Right lobe of liver (tissue), 6 donors: ENCODE measurements around the gene TTLL5. TPM values are rescaled to one million over a fixed set of nuclear protein-coding genes. Genes with fewer than 3 reads are reported as not detected.
A peak's percentile ranks its signal among the peaks of the same experiment; 100 is the strongest.

Source experiments
- ATAC-seq, 4 donors: fragments of 200-7000 bp; cut with Tn5 transposase; one replicate each; pipeline ENCODE4 v1.9.1; 2020; ENCODE audit warnings: mild to moderate bottlenecking in 4 of 4, moderate library complexity in 4 of 4
- DNase-seq, 3 donors: peaks; one replicate each; pipeline ENCODE4 v3.0.0-alpha.2; 2020
- H3K27ac ChIP-seq, 3 donors: fragments of 200-600 bp; one replicate each; pipeline ENCODE4 v1.8.0; 2022
- H3K27me3 ChIP-seq, 2 donors: fragments of 200-600 bp; one replicate each; pipeline ENCODE4 v1.8.0; 2022
- H3K36me3 ChIP-seq, 4 donors: fragments of 200-600 bp; sonication (generic) in 1 of 4; one replicate each; pipeline versions ENCODE4 v1.5.1 to v1.8.0; 2017 to 2022; ENCODE audit warnings: control low read depth in 1 of 4
- H3K4me1 ChIP-seq, 4 donors: fragments of 200-600 bp; sonication (generic) in 1 of 4; one replicate each; pipeline versions ENCODE4 v1.5.1 to v1.8.0; 2017 to 2022; ENCODE audit warnings: control low read depth in 1 of 4
- H3K4me3 ChIP-seq, 3 donors: fragments of 200-600 bp; one replicate each; pipeline ENCODE4 v1.8.0; 2022
- H3K9me3 ChIP-seq, 4 donors: fragments of 200-600 bp; sonication (generic) in 1 of 4; one replicate each; pipeline versions ENCODE4 v1.5.1 to v1.8.0; 2017 to 2022; ENCODE audit warnings: control low read depth in 1 of 4
- CTCF ChIP-seq, 4 donors: fragments of 200-600 bp in 3 of 4; fragments of 450-650 bp in 1 of 4; IDR thresholded peaks; one replicate each; pipeline versions ENCODE4 v1.5.1 to v1.8.0; 2016 to 2022; ENCODE audit warnings: antibody characterized with exemption in 4 of 4, mild to moderate bottlenecking in 2 of 4
- POLR2A ChIP-seq: fragments of 450-650 bp; IDR thresholded peaks from one replicate; pipeline ENCODE4 v1.6.1; 2017; ENCODE audit warnings: antibody characterized with exemption, mild to moderate bottlenecking
- WGBS: methylation state at CpG from one replicate; pipeline ENCODE4 v1.1.6; 2018; ENCODE audit warnings: low coverage, low lambda C conversion rate; ENCODE audit not compliant: insufficient coverage; ENCODE audit errors: missing lambda C conversion rate; 5-methylcytosine and 5-hydroxymethylcytosine counted together
- intact Hi-C, 2 donors: fragments of 100-400 bp; cut with DNase I; formaldehyde crosslinking; loops; one replicate each; pipeline versions ENCODE4 v1.11.2 to v1.14.1; 2022
- total RNA-seq, 6 experiments: library from RNA; depleted of rRNA in 2 of 6; stranded (reverse); fragments of >200 nt in 2 of 6; fragmentation: NEBNext Ultra II Directional in 3 of 6; extraction: Animal tissue kit (Norgen Biotek cat#: 25700) in 3 of 6; gene quantifications; one replicate each; pipeline versions ENCODE4 v1.1.0 to v1.2.4, GENCODE V29; 2016 to 2023
- donor health status: DM: no; HTN: yes; CAD: no.
- donor health status: DM: no; HTN: no; CAD: no.
- donor health status: DM: no; HTN: no; CAD: no.
- donor health status: DM: no; HTN: yes; CAD: no.
- donor health status: DM: no; HTN: yes; CAD: no.

TTLL5 gene
- total RNA-seq, 6 experiments from 2014 or later, result 7.4 to 13.8 (median 11.9) TPM

DNA sequence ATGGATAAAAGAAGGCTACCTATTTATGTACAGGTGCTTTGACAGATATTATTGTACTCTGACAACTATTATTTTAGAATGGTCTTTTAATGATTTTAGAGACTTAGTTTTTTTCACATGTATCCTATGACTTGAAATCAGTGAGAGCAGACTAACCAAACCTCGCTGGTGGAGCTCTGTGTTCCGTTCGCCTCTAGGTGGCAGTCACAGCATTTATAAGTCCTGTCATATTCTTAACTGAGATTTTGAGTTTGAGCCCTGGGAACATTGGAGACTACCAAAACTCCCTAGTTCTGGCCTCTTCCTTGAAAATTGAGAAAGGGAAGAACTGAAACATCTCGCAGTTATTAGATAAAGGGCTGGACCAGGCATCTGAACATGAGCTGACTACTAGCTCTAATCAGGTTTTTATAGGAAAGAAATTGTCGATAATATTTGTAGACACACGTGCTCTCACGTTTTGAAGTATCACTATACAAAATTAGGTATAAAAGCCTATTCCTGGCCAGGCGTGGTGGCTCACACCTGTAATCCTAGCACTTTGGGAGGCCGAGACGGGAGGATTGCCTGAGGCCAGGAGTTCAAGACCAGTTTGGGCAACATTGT, 48.3 kb downstream of the TTLL5 start:
- peak; percentile 66 to 85 (median 81) for ATAC-seq
- no peaks in the 10 kb centered on the region for H3K27me3 ChIP-seq
- H3K36me3 ChIP-seq, result no peaks in the 10 kb centered on the region
- 47% methylated on average over 10 of the region's 10 CpGs for WGBS
- peaks cover 0 to 17% (median 3%) of the 10 kb centered on the region in 4 donors for H3K4me1 ChIP-seq
- no peak overlapping the region for H3K27ac ChIP-seq
- H3K9me3 ChIP-seq, result no peaks in the 10 kb centered on the region
- TF ChIP-seq POLR2A (no peak), CTCF (IDR thresholded peaks at IDR 0.05) (peak; percentile 73 to 85 (median 78))
- H3K4me3 ChIP-seq, result no peak overlapping the region
- intact Hi-C loops, result loop anchor here in 1 of 2 donors (10.0 kb wide), 1 partner anchor 265 kb away; no protein-coding TSS in a partner anchor
- peak; percentile 60 to 75 (median 66) for DNase-seq

- intact Hi-C loops, result loop anchor here in 1 of 2 donors (5.0 kb wide), 1 partner anchor 271 kb away; the partner anchor contains the start of gene TGFB3
Observed at GRCh38 chr14:75711105-75711795, 50.2 kb downstream of the TTLL5 start.

GRCh38 chr14:75711796-75712211, 50.8 kb downstream of the TTLL5 start:
- H3K4me3 ChIP-seq, result no peak overlapping the region
- H3K27me3 ChIP-seq, result no peaks in the 10 kb centered on the region
- 12% methylated on average over 4 of the region's 4 CpGs for WGBS
- DNase-seq (peak; percentile 69 to 77 (median 71)), ATAC-seq (peak; percentile 81 to 91 (median 86))
- TF ChIP-seq CTCF (IDR thresholded peaks at IDR 0.05), result no peak
- no peak for TF ChIP-seq POLR2A
- H3K9me3 ChIP-seq, result no peaks in the 10 kb centered on the region
- H3K27ac ChIP-seq, result peak overlapping the region; percentile 36 to 59 (median 39)
- peaks cover 0 to 17% (median 3%) of the 10 kb centered on the region in 4 donors for H3K4me1 ChIP-seq
- intact Hi-C loops, result loop anchor here in 1 of 2 donors (5.0 kb wide), 1 partner anchor 270 kb away; the partner anchor contains the start of gene TGFB3
- no peaks in the 10 kb centered on the region for H3K36me3 ChIP-seq

More at GRCh38 chr14:75711105-75711795, 50.2 kb downstream of the TTLL5 start:
- Histone ChIP-seq H3K36me3 (no peaks in the 10 kb centered on the region), H3K27ac (peak overlapping the region; percentile 36 to 59 (median 39)), H3K27me3 (no peaks in the 10 kb centered on the region), H3K4me3 (no peak overlapping the region), H3K9me3 (no peaks in the 10 kb centered on the region), H3K4me1 (peaks cover 0 to 17% (median 3%) of the 10 kb centered on the region in 4 donors)
- DNase-seq (no peak), ATAC-seq (peak; percentile 62 to 72 (median 65))
- WGBS, result 74% methylated on average over 4 of the region's 4 CpGs
- peak; percentile 64 to 82 (median 70) for TF ChIP-seq CTCF (IDR thresholded peaks at IDR 0.05)
- no peak for TF ChIP-seq POLR2A

GRCh38 chr14:75714991-75715390, 53.9 kb downstream of the TTLL5 start:
- intact Hi-C loops, result loop anchor here in 1 of 2 donors (5.0 kb wide), 1 partner anchor 267 kb away; the partner anchor contains the start of gene TGFB3
- 50% methylated on average over 2 of the region's 2 CpGs for WGBS
- Histone ChIP-seq H3K27me3 (no peaks in the 10 kb centered on the region), H3K4me1 (peaks cover 0 to 24% (median 10%) of the 10 kb centered on the region in 4 donors), H3K36me3 (no peaks in the 10 kb centered on the region), H3K27ac (no peak overlapping the region), H3K9me3 (no peaks in the 10 kb centered on the region), H3K4me3 (no peak overlapping the region)
- no peak for ATAC-seq
- no peak for TF ChIP-seq POLR2A
- DNase-seq, result no peak
